Osteoblast (primary cell): Measurements from ENCODE around the gene LCN10. TPM values are rescaled to one million over a fixed set of nuclear protein-coding genes. Genes with fewer than 3 reads are reported as not detected.

Source experiments
- DNase-seq: peaks from one replicate; pipeline ENCODE4 v3.0.0; 2011; ENCODE audit warnings: low spot score, mixed read lengths; ENCODE audit not compliant: insufficient read length; ENCODE audit errors: missing footprints
- H2AFZ ChIP-seq: 2 replicates; pipeline ENCODE4 v1.6.0; 2011; ENCODE audit warnings: mild to moderate bottlenecking, low read length
- H3K27ac ChIP-seq: 2 replicates; pipeline ENCODE4 v1.5.1; 2011; ENCODE audit warnings: mild to moderate bottlenecking, low read depth, low read length, moderate library complexity
- H3K27me3 ChIP-seq: 2 replicates; pipeline ENCODE4 v1.6.0; 2012; ENCODE audit warnings: mild to moderate bottlenecking, control low read depth, inconsistent platforms, low read length, moderate library complexity; ENCODE audit not compliant: insufficient read depth
- H3K36me3 ChIP-seq: 2 replicates; pipeline ENCODE4 v1.5.1; 2011; ENCODE audit warnings: mild to moderate bottlenecking, low read length, control low read depth, moderate library complexity; ENCODE audit not compliant: insufficient read depth
- H3K4me1 ChIP-seq: 2 replicates; pipeline ENCODE4 v1.5.1; 2011; ENCODE audit warnings: mild to moderate bottlenecking, low read length, control low read depth, moderate library complexity; ENCODE audit not compliant: insufficient read depth
- H3K4me2 ChIP-seq: 2 replicates; pipeline ENCODE4 v1.6.0; 2011; ENCODE audit warnings: mild to moderate bottlenecking, low read length; ENCODE audit not compliant: insufficient read depth
- H3K4me3 ChIP-seq: fragments of 200-600 bp; sonication (generic); 3 replicates; pipeline ENCODE4 v1.5.1; 2012; ENCODE audit warnings: mild to moderate bottlenecking, low read length, inconsistent platforms; ENCODE audit not compliant: insufficient read depth
- H3K79me2 ChIP-seq: 2 replicates; pipeline ENCODE4 v1.6.0; 2012; ENCODE audit warnings: mild to moderate bottlenecking, low read length, control low read depth, inconsistent platforms; ENCODE audit not compliant: insufficient read depth
- H3K9me3 ChIP-seq: 2 replicates; pipeline ENCODE4 v1.5.1; 2011; ENCODE audit warnings: low read depth, low read length, control low read depth
- H4K20me1 ChIP-seq: 2 replicates; pipeline ENCODE4 v1.6.0; 2012; ENCODE audit warnings: mild to moderate bottlenecking, low read length, control low read depth; ENCODE audit not compliant: insufficient read depth
- CTCF ChIP-seq: IDR thresholded peaks from 2 replicates; pipeline ENCODE4 v1.5.1; 2011; ENCODE audit warnings: mild to moderate bottlenecking, low read depth, low read length, moderate library complexity; ENCODE audit errors: extremely low read depth
- total RNA-seq: library from RNA; depleted of rRNA; stranded (reverse); fragments of >200 nt; gene quantifications from 2 replicates; pipeline ENCODE4 v1.2.3, GENCODE V29; 2012

Gene LCN10
- total RNA-seq, 1 donor: not detected

GRCh38 chr9:136720898-136721338 lies 21.8 kb downstream of the LCN10 start:
- DNase-seq: no peak
- Histone ChIP-seq H3K79me2 (peaks cover 11% of the 10 kb centered on the region), H3K4me1 (peaks cover 12% of the 10 kb centered on the region), H4K20me1 (peaks cover 47% of the 10 kb centered on the region), H3K9me3 (no peaks in the 10 kb centered on the region), H3K27ac (no peak overlapping the region), H2AFZ (no peak overlapping the region), H3K27me3 (no peaks in the 10 kb centered on the region), H3K36me3 (peaks cover 32% of the 10 kb centered on the region), H3K4me3 (no peak overlapping the region), H3K4me2 (no peak overlapping the region)
- no peak for TF ChIP-seq CTCF

GRCh38 chr9:136720251-136720897 lies 22.4 kb downstream of the LCN10 start:
- Histone ChIP-seq H4K20me1 (peaks cover 42% of the 10 kb centered on the region), H3K79me2 (peaks cover 5% of the 10 kb centered on the region), H3K4me1 (peaks cover 7% of the 10 kb centered on the region), H3K36me3 (peaks cover 27% of the 10 kb centered on the region), H3K27ac (no peak overlapping the region), H3K9me3 (no peaks in the 10 kb centered on the region), H3K27me3 (no peaks in the 10 kb centered on the region), H3K4me2 (no peak overlapping the region), H2AFZ (no peak overlapping the region), H3K4me3 (no peak overlapping the region)
- no peak for TF ChIP-seq CTCF
- DNase-seq: peak; percentile 92

- peak; percentile 82 for DNase-seq
- Histone ChIP-seq H3K4me1 (peaks cover 7% of the 10 kb centered on the region), H3K27ac (no peak overlapping the region)
Measured at GRCh38 chr9:136719195-136719880, 23.4 kb downstream of the LCN10 start.

More at GRCh38 chr9:136719195-136719880, 23.4 kb downstream of the LCN10 start:
- Histone ChIP-seq H3K27me3 (no peaks in the 10 kb centered on the region), H3K79me2 (peaks cover 2% of the 10 kb centered on the region), H3K9me3 (no peaks in the 10 kb centered on the region), H3K4me2 (no peak overlapping the region), H3K4me3 (no peak overlapping the region), H4K20me1 (peaks cover 35% of the 10 kb centered on the region), H2AFZ (no peak overlapping the region), H3K36me3 (peaks cover 18% of the 10 kb centered on the region)
- TF ChIP-seq CTCF: no peak
